OCI-LY7 (cell line): ENCODE results near the gene KRT86. TPM values are rescaled to one million over a fixed set of nuclear protein-coding genes. Genes with fewer than 3 reads are reported as not detected.

Experiments used
- BruUV-seq: library from RNA; stranded (reverse); fragments of 400-500 nt; replicated peaks from 2 replicates; lab custom pipeline; 2021; lab: Mats Ljungman, UMichigan
- CTCF ChIA-PET: fragments of 300-600 bp; sonication (Branson Sonifier 250); formaldehyde crosslinking; loops from one replicate; lab custom pipeline; 2022; ENCODE audit warnings: antibody characterized with exemption; ENCODE audit not compliant: unreplicated experiment; lab: Charles Lee
- POLR2A ChIA-PET: fragments of 300-600 bp; sonication (Branson Sonifier 250); formaldehyde crosslinking; loops from one replicate; lab custom pipeline; 2022; ENCODE audit warnings: antibody characterized with exemption; lab: Charles Lee
- DNase-seq: peaks from one replicate; pipeline ENCODE4 v3.0.0-alpha.2; 2015; ENCODE audit warnings: low spot score
- H2AFZ ChIP-seq: fragments of 200-600 bp; sonication (generic), shearing (Covaris generic); 2 replicates; pipeline ENCODE4 v1.6.1; 2014; ENCODE audit warnings: mild to moderate bottlenecking, antibody characterized with exemption, low read length, moderate library complexity
- H3K27ac ChIP-seq: fragments of 200-600 bp; sonication (generic); 2 replicates; pipeline ENCODE4 v1.5.1; 2014; ENCODE audit warnings: mixed run types, low read depth, mild to moderate bottlenecking, moderate library complexity, low read length, inconsistent platforms; ENCODE audit not compliant: poor library complexity, severe bottlenecking
- H3K36me3 ChIP-seq: fragments of 200-600 bp; sonication (generic); 2 replicates; pipeline ENCODE4 v1.6.1; 2014; ENCODE audit warnings: mild to moderate bottlenecking, antibody characterized with exemption, low read length, moderate library complexity, mixed read lengths; ENCODE audit not compliant: insufficient read depth
- H3K4me1 ChIP-seq: fragments of 200-600 bp; sonication (generic); 2 replicates; pipeline ENCODE4 v1.5.1; 2014; ENCODE audit warnings: mild to moderate bottlenecking, low read length; ENCODE audit not compliant: insufficient read depth, poor library complexity, severe bottlenecking
- H3K4me2 ChIP-seq: fragments of 200-600 bp; sonication (generic); 2 replicates; pipeline ENCODE4 v1.6.1; 2014; ENCODE audit warnings: mild to moderate bottlenecking, low read length
- H3K4me3 ChIP-seq: fragments of 200-600 bp; sonication (generic); 2 replicates; pipeline ENCODE4 v1.5.1; 2014; ENCODE audit warnings: mild to moderate bottlenecking, low read depth, low read length; ENCODE audit not compliant: poor library complexity, severe bottlenecking
- H3K79me2 ChIP-seq: fragments of 200-600 bp; sonication (generic); 2 replicates; pipeline ENCODE4 v1.6.1; 2016; ENCODE audit warnings: low read depth, mild to moderate bottlenecking, low read length, moderate library complexity, mixed read lengths; ENCODE audit not compliant: insufficient read depth
- H3K9me2 ChIP-seq: fragments of 200-600 bp; sonication (generic); 2 replicates; pipeline ENCODE4 v1.6.1; 2016; ENCODE audit warnings: mild to moderate bottlenecking, low read length, mixed read lengths; ENCODE audit not compliant: insufficient read depth
- H3K9me3 ChIP-seq: fragments of 200-600 bp; sonication (generic); 2 replicates; pipeline ENCODE4 v1.6.1; 2014; ENCODE audit warnings: mild to moderate bottlenecking, mixed run types, low read length, mixed read lengths
- H4K20me1 ChIP-seq: fragments of 200-600 bp; sonication (generic); 2 replicates; pipeline ENCODE4 v1.6.1; 2014; ENCODE audit warnings: mild to moderate bottlenecking, antibody characterized with exemption, low read length, moderate library complexity, mixed read lengths; ENCODE audit not compliant: insufficient read depth
- CTCF ChIP-seq: fragments of 200-600 bp; sonication (generic); conservative IDR thresholded peaks from 2 replicates; pipeline ENCODE4 v1.5.1; 2014; ENCODE audit warnings: mild to moderate bottlenecking, antibody characterized with exemption, low read length, moderate library complexity, mixed read lengths
- EZH2phosphoT487 ChIP-seq: fragments of 200-600 bp; sonication (generic); IDR thresholded peaks from 2 replicates; pipeline ENCODE4 v1.6.1; 2018; ENCODE audit warnings: low read depth, borderline replicate concordance, mild to moderate bottlenecking, mixed run types, antibody characterized with exemption, low read length, moderate library complexity, mixed read lengths
- intact Hi-C: fragments of 100-400 bp; cut with micrococcal nuclease; formaldehyde crosslinking; loops from one replicate; pipeline ENCODE4 v1.10.0; 2022; ENCODE audit not compliant: unreplicated experiment
- total RNA-seq, 2 experiments: library from RNA; depleted of rRNA in 1 of 2; stranded (reverse); fragments of >200 nt in 1 of 2; shearing (Covaris generic) in 1 of 2; gene quantifications; 2 replicates each; pipeline ENCODE4 v1.2.3, GENCODE V29; 2014 to 2022

The KRT86 gene
- total RNA-seq, 2 experiments from 2014 or later: not detected

- H4K20me1 ChIP-seq: no peaks in the 10 kb centered on the region
- H3K79me2 ChIP-seq: no peaks in the 10 kb centered on the region
- TF ChIP-seq CTCF: no peak
- TF ChIP-seq EZH2phosphoT487: no peak
- DNase-seq: no peak
- no peak overlapping the region for H3K4me2 ChIP-seq
- H3K9me2 ChIP-seq: no peaks in the 10 kb centered on the region
- CTCF ChIA-PET: no interaction called here
- POLR2A ChIA-PET: no interaction called here
- no peaks in the 10 kb centered on the region for H3K9me3 ChIP-seq
- H3K4me3 ChIP-seq: no peak overlapping the region
- intact Hi-C loops: no loop called here
- BruUV-seq: no TSS peak
- H3K4me1 ChIP-seq: no peaks in the 10 kb centered on the region
- H3K27ac ChIP-seq: no peak overlapping the region
- no peaks in the 10 kb centered on the region for H3K36me3 ChIP-seq
- no peak overlapping the region for H2AFZ ChIP-seq
Measured at GRCh38 chr12:52228931-52229330, 45.5 kb upstream of the KRT86 start.

GRCh38 chr12:52229836-52230343, 44.6 kb upstream of the KRT86 start:
- Histone ChIP-seq H3K27ac (no peak overlapping the region), H3K79me2 (no peaks in the 10 kb centered on the region), H3K9me3 (no peaks in the 10 kb centered on the region), H3K4me3 (no peak overlapping the region), H3K4me2 (no peak overlapping the region), H3K9me2 (no peaks in the 10 kb centered on the region), H3K36me3 (no peaks in the 10 kb centered on the region), H3K4me1 (no peaks in the 10 kb centered on the region), H2AFZ (no peak overlapping the region), H4K20me1 (no peaks in the 10 kb centered on the region)
- BruUV-seq: no TSS peak
- no peak for TF ChIP-seq CTCF
- no peak for TF ChIP-seq EZH2phosphoT487
- DNase-seq: no peak
- ChIA-PET CTCF (no interaction called here), POLR2A (no interaction called here)
- intact Hi-C loops: no loop called here

GRCh38 chr12:52230364-52231281, 43.8 kb upstream of the KRT86 start:
- no TSS peak for BruUV-seq
- ChIA-PET CTCF (no interaction called here), POLR2A (no interaction called here)
- no peaks in the 10 kb centered on the region for H3K79me2 ChIP-seq
- no peak overlapping the region for H3K27ac ChIP-seq
- H3K4me2 ChIP-seq: no peak overlapping the region
- H3K9me2 ChIP-seq: no peaks in the 10 kb centered on the region
- no peak overlapping the region for H3K4me3 ChIP-seq
- H3K9me3 ChIP-seq: no peaks in the 10 kb centered on the region
- no peaks in the 10 kb centered on the region for H3K4me1 ChIP-seq
- no peak for TF ChIP-seq CTCF
- TF ChIP-seq EZH2phosphoT487: no peak
- DNase-seq: no peak
- intact Hi-C loops: no loop called here
- H2AFZ ChIP-seq: no peak overlapping the region
- H4K20me1 ChIP-seq: no peaks in the 10 kb centered on the region
- no peaks in the 10 kb centered on the region for H3K36me3 ChIP-seq
